Measurements from ENCODE around the gene GRM7. TPM values are rescaled to one million over a fixed set of nuclear protein-coding genes. Genes with fewer than 3 reads are reported as not detected.

The GRM7 gene
- total and polyA plus RNA-seq, 9 of the 15 experiments (the other 6 are each of a cell fraction or from before 2014, with no cell fraction given): not detected

DNA sequence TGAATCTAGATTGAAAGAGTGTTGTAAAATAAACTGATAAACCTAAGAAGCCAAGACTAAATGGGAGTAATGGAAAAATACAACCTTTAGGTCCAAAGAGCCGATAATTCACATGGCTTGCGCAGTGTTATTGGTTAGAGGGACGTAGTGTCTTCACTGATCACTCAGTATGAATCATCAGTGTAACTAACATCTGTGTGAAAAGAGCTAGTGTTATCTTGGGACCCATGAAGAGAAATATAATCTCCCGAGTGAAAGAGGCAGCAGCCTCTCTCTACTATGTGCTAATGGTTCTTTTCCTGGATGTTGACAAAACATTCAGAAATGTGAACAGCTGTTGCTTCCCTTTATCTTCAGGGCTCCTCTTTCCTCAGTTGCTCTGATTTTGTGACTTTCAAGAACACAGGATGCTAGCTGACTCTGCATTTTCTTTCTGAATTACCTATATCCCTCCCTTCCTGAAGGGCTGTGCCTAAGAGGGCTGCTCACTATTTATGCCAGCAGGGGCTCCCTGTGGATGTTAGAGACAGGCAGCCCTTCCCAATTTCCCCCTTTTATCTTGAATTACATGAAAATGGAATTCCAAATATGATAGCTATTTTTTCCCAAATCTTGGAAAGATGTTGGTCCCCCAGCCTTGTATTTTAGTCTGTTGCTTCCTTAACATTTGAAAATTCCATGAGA lies 128.8 kb downstream of the GRM7 start (continued):
- TF ChIP-seq HMGXB4 (CRISPR knock-in tag; IDR thresholded peaks at IDR 0.05): no peak
- TF ChIP-seq, protein P1, sequence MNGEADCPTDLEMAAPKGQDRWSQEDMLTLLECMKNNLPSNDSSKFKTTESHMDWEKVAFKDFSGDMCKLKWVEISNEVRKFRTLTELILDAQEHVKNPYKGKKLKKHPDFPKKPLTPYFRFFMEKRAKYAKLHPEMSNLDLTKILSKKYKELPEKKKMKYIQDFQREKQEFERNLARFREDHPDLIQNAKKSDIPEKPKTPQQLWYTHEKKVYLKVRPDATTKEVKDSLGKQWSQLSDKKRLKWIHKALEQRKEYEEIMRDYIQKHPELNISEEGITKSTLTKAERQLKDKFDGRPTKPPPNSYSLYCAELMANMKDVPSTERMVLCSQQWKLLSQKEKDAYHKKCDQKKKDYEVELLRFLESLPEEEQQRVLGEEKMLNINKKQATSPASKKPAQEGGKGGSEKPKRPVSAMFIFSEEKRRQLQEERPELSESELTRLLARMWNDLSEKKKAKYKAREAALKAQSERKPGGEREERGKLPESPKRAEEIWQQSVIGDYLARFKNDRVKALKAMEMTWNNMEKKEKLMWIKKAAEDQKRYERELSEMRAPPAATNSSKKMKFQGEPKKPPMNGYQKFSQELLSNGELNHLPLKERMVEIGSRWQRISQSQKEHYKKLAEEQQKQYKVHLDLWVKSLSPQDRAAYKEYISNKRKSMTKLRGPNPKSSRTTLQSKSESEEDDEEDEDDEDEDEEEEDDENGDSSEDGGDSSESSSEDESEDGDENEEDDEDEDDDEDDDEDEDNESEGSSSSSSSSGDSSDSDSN (IDR thresholded peaks at IDR 0.05; ENCODE audit: borderline replicate concordance in 1 of 2, low read depth in 2 of 2, low read length in 2 of 2): no peak
- no peak for TF ChIP-seq NBN (IDR thresholded peaks at IDR 0.05; ENCODE audit: low read depth)
- no peak for TF ChIP-seq CXXC5 (CRISPR knock-in tag; IDR thresholded peaks at IDR 0.05)
- TF ChIP-seq DEAF1 (CRISPR knock-in tag; IDR thresholded peaks at IDR 0.05): no peak
- no peak for TF ChIP-seq NR1H2 (CRISPR knock-in tag; IDR thresholded peaks at IDR 0.05)
- TF ChIP-seq CBX3 (IDR thresholded peaks at IDR 0.05; ENCODE audit: borderline replicate concordance in 1 of 2, low read length in 2 of 2): no peak
- TF ChIP-seq GABPA (tag; conservative IDR thresholded peaks at IDR 0.05; ENCODE audit: low read depth): no peak
- TF ChIP-seq, protein P2, sequence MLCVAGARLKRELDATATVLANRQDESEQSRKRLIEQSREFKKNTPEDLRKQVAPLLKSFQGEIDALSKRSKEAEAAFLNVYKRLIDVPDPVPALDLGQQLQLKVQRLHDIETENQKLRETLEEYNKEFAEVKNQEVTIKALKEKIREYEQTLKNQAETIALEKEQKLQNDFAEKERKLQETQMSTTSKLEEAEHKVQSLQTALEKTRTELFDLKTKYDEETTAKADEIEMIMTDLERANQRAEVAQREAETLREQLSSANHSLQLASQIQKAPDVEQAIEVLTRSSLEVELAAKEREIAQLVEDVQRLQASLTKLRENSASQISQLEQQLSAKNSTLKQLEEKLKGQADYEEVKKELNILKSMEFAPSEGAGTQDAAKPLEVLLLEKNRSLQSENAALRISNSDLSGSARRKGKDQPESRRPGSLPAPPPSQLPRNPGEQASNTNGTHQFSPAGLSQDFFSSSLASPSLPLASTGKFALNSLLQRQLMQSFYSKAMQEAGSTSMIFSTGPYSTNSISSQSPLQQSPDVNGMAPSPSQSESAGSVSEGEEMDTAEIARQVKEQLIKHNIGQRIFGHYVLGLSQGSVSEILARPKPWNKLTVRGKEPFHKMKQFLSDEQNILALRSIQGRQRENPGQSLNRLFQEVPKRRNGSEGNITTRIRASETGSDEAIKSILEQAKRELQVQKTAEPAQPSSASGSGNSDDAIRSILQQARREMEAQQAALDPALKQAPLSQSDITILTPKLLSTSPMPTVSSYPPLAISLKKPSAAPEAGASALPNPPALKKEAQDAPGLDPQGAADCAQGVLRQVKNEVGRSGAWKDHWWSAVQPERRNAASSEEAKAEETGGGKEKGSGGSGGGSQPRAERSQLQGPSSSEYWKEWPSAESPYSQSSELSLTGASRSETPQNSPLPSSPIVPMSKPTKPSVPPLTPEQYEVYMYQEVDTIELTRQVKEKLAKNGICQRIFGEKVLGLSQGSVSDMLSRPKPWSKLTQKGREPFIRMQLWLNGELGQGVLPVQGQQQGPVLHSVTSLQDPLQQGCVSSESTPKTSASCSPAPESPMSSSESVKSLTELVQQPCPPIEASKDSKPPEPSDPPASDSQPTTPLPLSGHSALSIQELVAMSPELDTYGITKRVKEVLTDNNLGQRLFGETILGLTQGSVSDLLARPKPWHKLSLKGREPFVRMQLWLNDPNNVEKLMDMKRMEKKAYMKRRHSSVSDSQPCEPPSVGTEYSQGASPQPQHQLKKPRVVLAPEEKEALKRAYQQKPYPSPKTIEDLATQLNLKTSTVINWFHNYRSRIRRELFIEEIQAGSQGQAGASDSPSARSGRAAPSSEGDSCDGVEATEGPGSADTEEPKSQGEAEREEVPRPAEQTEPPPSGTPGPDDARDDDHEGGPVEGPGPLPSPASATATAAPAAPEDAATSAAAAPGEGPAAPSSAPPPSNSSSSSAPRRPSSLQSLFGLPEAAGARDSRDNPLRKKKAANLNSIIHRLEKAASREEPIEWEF (CRISPR knock-in tag; IDR thresholded peaks at IDR 0.05): no peak
- TF ChIP-seq, protein P3, sequence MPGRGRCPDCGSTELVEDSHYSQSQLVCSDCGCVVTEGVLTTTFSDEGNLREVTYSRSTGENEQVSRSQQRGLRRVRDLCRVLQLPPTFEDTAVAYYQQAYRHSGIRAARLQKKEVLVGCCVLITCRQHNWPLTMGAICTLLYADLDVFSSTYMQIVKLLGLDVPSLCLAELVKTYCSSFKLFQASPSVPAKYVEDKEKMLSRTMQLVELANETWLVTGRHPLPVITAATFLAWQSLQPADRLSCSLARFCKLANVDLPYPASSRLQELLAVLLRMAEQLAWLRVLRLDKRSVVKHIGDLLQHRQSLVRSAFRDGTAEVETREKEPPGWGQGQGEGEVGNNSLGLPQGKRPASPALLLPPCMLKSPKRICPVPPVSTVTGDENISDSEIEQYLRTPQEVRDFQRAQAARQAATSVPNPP (IDR thresholded peaks at IDR 0.05; ENCODE audit: borderline replicate concordance, insufficient read depth, insufficient read length): no peak
- no peak for TF ChIP-seq ELK3 (CRISPR knock-in tag; IDR thresholded peaks at IDR 0.05)
- no peak for TF ChIP-seq ZSCAN32 (CRISPR knock-in tag; IDR thresholded peaks at IDR 0.05)

All from K562 (cell line).